Body of pancreas (tissue), 4 donors: Measurements from ENCODE around the gene RNF149.

Source experiments
- CTCF ChIP-seq, 7 experiments: fragments of 450-650 bp in 4 of 7; fragments of 200-600 bp in 3 of 7; sonication (generic) in 3 of 7; IDR thresholded peaks; one replicate each; pipeline ENCODE4 v1.5.1; 2016 to 2019; ENCODE audit warnings: antibody characterized with exemption in 7 of 7
- POLR2A ChIP-seq, 3 donors: fragments of 450-650 bp; IDR thresholded peaks; one replicate each; pipeline ENCODE4 v1.6.1; 2016; ENCODE audit warnings: antibody characterized with exemption in 3 of 3, mild to moderate bottlenecking in 2 of 3

DNA sequence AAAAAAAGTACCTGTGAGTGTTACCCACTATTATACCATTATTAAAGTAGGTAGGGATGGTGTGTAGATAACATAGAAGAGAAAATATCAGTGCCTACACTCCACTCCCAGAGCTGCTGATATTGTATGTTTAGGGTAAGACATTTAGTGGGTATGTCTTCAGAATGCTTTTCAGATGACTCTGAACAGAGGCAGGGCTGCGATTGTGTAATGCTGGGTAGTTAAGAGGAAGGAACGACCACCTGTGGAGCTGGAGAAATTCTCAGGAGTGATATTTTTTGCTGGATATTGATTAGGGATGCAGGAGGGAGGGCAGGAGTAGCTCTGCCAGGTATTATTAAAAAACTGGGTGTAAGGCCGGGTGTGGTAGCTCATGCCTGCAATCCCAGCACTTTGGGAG lies 53.0 kb downstream of the RNF149 start:
- no peak for TF ChIP-seq CTCF (IDR thresholded peaks at IDR 0.05)
- TF ChIP-seq POLR2A (IDR thresholded peaks at IDR 0.05) = no peak
